ENCODE results near the gene PRRC1. TPM values are rescaled to one million over a fixed set of nuclear protein-coding genes. Genes with fewer than 3 reads are reported as not detected.

PRRC1 gene
- total RNA-seq, 4 donors from 2014 or later = 30.2 to 58.4 (median 44.9) TPM

- no peak overlapping the region for H3K4me3 ChIP-seq (ENCODE audit: low read depth, poor library complexity, severe bottlenecking)
- no peak for TF ChIP-seq CTCF (IDR thresholded peaks at IDR 0.05)
- no peak for TF ChIP-seq POLR2A (IDR thresholded peaks at IDR 0.05)
- intact Hi-C loops (cut with DNase I; ENCODE audit: low total_unique reads) = no loop called here
- no peak for DNase-seq (ENCODE audit: low spot score in 2 of 2)
- 96 to 100% methylated on average over 1 of the region's 1 CpG for WGBS, 2 donors
Observed at GRCh38 chr5:127514816-127515215, 2.6 kb upstream of the PRRC1 start.

GRCh38 chr5:127515693-127516440 is 1.6 kb upstream of the PRRC1 start:
- DNase-seq (ENCODE audit: low spot score in 2 of 2) = no peak
- TF ChIP-seq CTCF (IDR thresholded peaks at IDR 0.05) (no peak), POLR2A (IDR thresholded peaks at IDR 0.05) (no peak)
- 78 to 86% methylated on average over 10 of the region's 10 CpGs for WGBS, 2 donors
- no peak overlapping the region for H3K4me3 ChIP-seq (ENCODE audit: low read depth, poor library complexity, severe bottlenecking)
- intact Hi-C loops (cut with DNase I; ENCODE audit: low total_unique reads) = no loop called here

GRCh38 chr5:127517110-127517479 is 345 bp upstream of the PRRC1 start:
- H3K4me3 ChIP-seq (ENCODE audit: low read depth, poor library complexity, severe bottlenecking) = no peak overlapping the region
- intact Hi-C loops (cut with DNase I; ENCODE audit: low total_unique reads) = no loop called here
- DNase-seq (ENCODE audit: low spot score in 2 of 2) = peak in 1 of 2 donors; percentile 38
- 12 to 17% methylated on average over 9 of the region's 9 CpGs for WGBS, 2 donors
- no peak for TF ChIP-seq POLR2A (IDR thresholded peaks at IDR 0.05)
- no peak for TF ChIP-seq CTCF (IDR thresholded peaks at IDR 0.05)

GRCh38 chr5:127518319-127518621 is 830 bp downstream of the PRRC1 start:
- intact Hi-C loops (cut with DNase I; ENCODE audit: low total_unique reads) = no loop called here
- H3K4me3 ChIP-seq (ENCODE audit: low read depth, poor library complexity, severe bottlenecking) = peak overlapping the region; percentile 99
- TF ChIP-seq CTCF (IDR thresholded peaks at IDR 0.05) = no peak
- no peak for TF ChIP-seq POLR2A (IDR thresholded peaks at IDR 0.05)
- DNase-seq (ENCODE audit: low spot score in 2 of 2) = no peak
- 4 to 8% methylated on average over 10 of the region's 10 CpGs for WGBS, 2 donors

GRCh38 chr5:127519527-127519926 is 2.1 kb downstream of the PRRC1 start:
- WGBS, 2 donors = 73 to 79% methylated on average over 4 of the region's 4 CpGs
- no peak overlapping the region for H3K4me3 ChIP-seq (ENCODE audit: low read depth, poor library complexity, severe bottlenecking)

More at GRCh38 chr5:127519527-127519926, 2.1 kb downstream of the PRRC1 start:
- intact Hi-C loops (cut with DNase I; ENCODE audit: low total_unique reads) = no loop called here
- DNase-seq (ENCODE audit: low spot score in 2 of 2) = no peak
- TF ChIP-seq CTCF (IDR thresholded peaks at IDR 0.05) = no peak
- no peak for TF ChIP-seq POLR2A (IDR thresholded peaks at IDR 0.05)
